Measurements from ENCODE around the gene RPS14. TPM values are rescaled to one million over a fixed set of nuclear protein-coding genes. Genes with fewer than 3 reads are reported as not detected.

The RPS14 gene
- total and polyA plus RNA-seq, 9 of the 15 experiments (the other 6 are each of a cell fraction or from before 2014, with no cell fraction given), result 1,824 to 5,983 (median 3,017) TPM

DNA sequence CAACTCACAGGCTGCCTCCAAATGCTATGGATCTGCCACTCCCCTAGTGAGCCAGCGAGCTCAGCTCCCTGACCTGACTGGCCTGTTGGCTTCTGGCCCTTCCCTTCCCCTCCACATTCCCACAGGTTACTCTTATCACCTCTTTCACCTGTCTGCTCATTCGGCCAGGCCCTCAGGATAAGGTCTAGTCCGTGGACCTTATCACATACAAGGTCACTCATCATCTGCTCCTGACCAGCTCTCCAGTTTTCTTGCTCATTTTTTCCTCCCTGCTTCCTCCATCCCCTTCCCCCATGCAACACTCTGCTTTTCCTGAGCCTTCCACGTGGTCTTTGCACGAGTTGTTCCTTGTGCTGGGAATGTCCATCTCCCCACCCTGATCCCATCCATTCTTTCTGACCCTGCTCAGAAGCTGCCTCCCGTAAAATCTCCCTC lies 32.5 kb upstream of the RPS14 start (continued):
- TF ChIP-seq HDAC6 (IDR thresholded peaks at IDR 0.05; ENCODE audit: low read depth, low read length) (no peak), SAFB2 (IDR thresholded peaks at IDR 0.05; ENCODE audit: borderline replicate concordance, low read depth, low read length, severe bottlenecking) (no peak), TOE1 (IDR thresholded peaks at IDR 0.05; ENCODE audit: borderline replicate concordance) (peak; percentile 70), TOE1 (CRISPR knock-in tag; IDR thresholded peaks at IDR 0.05; ENCODE audit: borderline replicate concordance, low read depth) (no peak), CUX1 (CRISPR knock-in tag; IDR thresholded peaks at IDR 0.05) (no peak), CREB1 (IDR thresholded peaks at IDR 0.05) (0 out of 2 replicates have a peak, but pooled peaks have one; percentile 42), CREB1 (CRISPR knock-in tag; IDR thresholded peaks at IDR 0.05) (0 out of 2 replicates have a peak, but pooled peaks have one; percentile 24), PRDM10 (IDR thresholded peaks at IDR 0.05; ENCODE audit: partially characterized antibody) (peak; percentile 68), NFXL1 (CRISPR knock-in tag; IDR thresholded peaks at IDR 0.05) (no peak), ZKSCAN1 (IDR thresholded peaks at IDR 0.05; ENCODE audit: low read depth, low read length) (no peak), SMARCA4 (IDR thresholded peaks at IDR 0.05) (peak; percentile 96), SAP30 (IDR thresholded peaks at IDR 0.05; ENCODE audit: borderline replicate concordance, insufficient read depth, low read depth, low read length, poor library complexity, severe bottlenecking) (no peak), CEBPB (tag; IDR thresholded peaks at IDR 0.05) (no peak)
- TF ChIP-seq, protein P1, sequence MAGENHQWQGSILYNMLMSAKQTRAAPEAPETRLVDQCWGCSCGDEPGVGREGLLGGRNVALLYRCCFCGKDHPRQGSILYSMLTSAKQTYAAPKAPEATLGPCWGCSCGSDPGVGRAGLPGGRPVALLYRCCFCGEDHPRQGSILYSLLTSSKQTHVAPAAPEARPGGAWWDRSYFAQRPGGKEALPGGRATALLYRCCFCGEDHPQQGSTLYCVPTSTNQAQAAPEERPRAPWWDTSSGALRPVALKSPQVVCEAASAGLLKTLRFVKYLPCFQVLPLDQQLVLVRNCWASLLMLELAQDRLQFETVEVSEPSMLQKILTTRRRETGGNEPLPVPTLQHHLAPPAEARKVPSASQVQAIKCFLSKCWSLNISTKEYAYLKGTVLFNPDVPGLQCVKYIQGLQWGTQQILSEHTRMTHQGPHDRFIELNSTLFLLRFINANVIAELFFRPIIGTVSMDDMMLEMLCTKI (IDR thresholded peaks at IDR 0.05; ENCODE audit: partially characterized antibody), result no peak
- TF ChIP-seq, protein P2, sequence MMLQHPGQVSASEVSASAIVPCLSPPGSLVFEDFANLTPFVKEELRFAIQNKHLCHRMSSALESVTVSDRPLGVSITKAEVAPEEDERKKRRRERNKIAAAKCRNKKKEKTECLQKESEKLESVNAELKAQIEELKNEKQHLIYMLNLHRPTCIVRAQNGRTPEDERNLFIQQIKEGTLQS (IDR thresholded peaks at IDR 0.05), result peak; percentile 63; the same call in 1 of the 2 replicates
- TF ChIP-seq, protein P2 (CRISPR knock-in tag; conservative IDR thresholded peaks at IDR 0.05), result no peak
